Measurements from ENCODE around the gene CCNG2. TPM values are rescaled to one million over a fixed set of nuclear protein-coding genes. Genes with fewer than 3 reads are reported as not detected.
A peak's percentile ranks its signal among the peaks of the same experiment; 100 is the strongest.

The CCNG2 gene
- total and polyA plus RNA-seq, 2 of the 4 experiments (the other 2 are of a cell fraction): 11.3 to 14.9 TPM

DNA sequence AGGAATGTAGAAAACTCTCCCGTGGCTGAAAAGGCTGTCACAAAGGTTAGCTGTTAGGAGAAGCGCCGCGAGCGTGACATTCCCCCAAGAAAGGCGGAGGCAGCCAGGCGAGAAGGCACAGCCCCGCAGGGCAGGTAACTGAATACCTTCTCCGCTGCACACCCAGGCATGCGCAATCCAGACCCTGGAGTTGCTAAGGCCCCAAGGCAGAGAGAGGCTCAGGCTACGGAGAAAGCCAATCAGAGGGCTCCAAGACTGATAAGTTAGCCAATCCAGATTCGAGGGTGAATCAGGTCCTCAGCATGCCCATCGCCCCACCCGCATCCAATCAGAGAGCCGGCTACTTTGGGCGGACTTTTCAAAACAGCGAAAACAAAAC, 485 bp upstream of the CCNG2 start:
- Histone ChIP-seq H3K27ac (ENCODE audit: insufficient read depth, low read length) (peak overlapping the region; percentile 38), H3K4me2 (ENCODE audit: low read depth, low read length) (peak overlapping the region; percentile 83), H2BK5ac (ENCODE audit: low read depth, low read length, poor library complexity, severe bottlenecking) (peak overlapping the region; percentile 36), H2BK120ac (ENCODE audit: low read depth, low read length) (peak overlapping the region; percentile 17; the same call in 1 of the 2 replicates), H2AK5ac (ENCODE audit: low read depth, low read length) (no peak overlapping the region), H2AK9ac (replicated peaks; ENCODE audit: low read depth, low read length, poor library complexity) (peak overlapping the region; percentile 51), H2BK15ac (ENCODE audit: low read depth, low read length) (no peak overlapping the region; the same call in 2 of the 3 replicates), H3K27me3 (ENCODE audit: control insufficient read depth, insufficient read depth, low read length) (peaks cover 3% of the 10 kb centered on the region; the same call in 1 of the 2 replicates), H3K14ac (replicated peaks; ENCODE audit: low read depth, low read length) (0 out of 2 replicates have a peak overlapping the region, but pooled peaks have one; percentile 62), H4K5ac (ENCODE audit: low read depth, low read length) (0 out of 2 replicates have a peak overlapping the region, but pooled peaks have one; percentile 9), H3K23ac (ENCODE audit: low read depth, low read length) (no peak overlapping the region), H3K18ac (ENCODE audit: low read depth, low read length) (no peak overlapping the region), H3K36me3 (ENCODE audit: control insufficient read depth, insufficient read depth, low read length) (peaks cover 4% of the 10 kb centered on the region; the same call in 1 of the 2 replicates), H4K8ac (ENCODE audit: low read depth in 2 of 2, low read length in 2 of 2) (peak overlapping the region; percentile 12 to 68; a peak in 1 of 4 replicates), H4K91ac (ENCODE audit: insufficient read depth, low read depth, low read length) (peak overlapping the region; percentile 57; the same call in 1 of the 2 replicates), H4K20me1 (ENCODE audit: insufficient read depth, low read length) (peaks cover 7% of the 10 kb centered on the region), H3K9me1 (ENCODE audit: insufficient read depth, low read length) (no peaks in the 10 kb centered on the region), H2AFZ (replicated peaks; ENCODE audit: low read length, poor library complexity) (peak overlapping the region; percentile 99), H3K9ac (ENCODE audit: low read depth, low read length) (peak overlapping the region; percentile 47), H3K4ac (ENCODE audit: low read depth, low read length) (peak overlapping the region; percentile 56; the same call in 1 of the 2 replicates), H3K4me1 (ENCODE audit: control insufficient read depth, insufficient read depth, low read length) (0 out of 2 replicates have a peak, but pooled peaks cover 2% of the 10 kb centered on the region), H3K9me3 (ENCODE audit: control insufficient read depth, insufficient read depth, low read length) (no peaks in the 10 kb centered on the region), H3K79me1 (ENCODE audit: low read depth in 1 of 2, low read length in 2 of 2) (peaks cover 8 to 16% of the 10 kb centered on the region in 2 experiments; a peak in 3 of 4 replicates), H2BK20ac (ENCODE audit: low read depth, low read length) (no peak overlapping the region), H3K4me3 (ENCODE audit: insufficient read depth, low read depth, low read length) (peak overlapping the region; percentile 99), H3K56ac (ENCODE audit: extremely low read depth, insufficient read depth, low read length) (peak overlapping the region; percentile 26; the same call in 1 of the 2 replicates)
- no TSS peak for BruUV-seq (replicated peaks)
- ChIA-PET CTCF (interaction anchor here (0.6 kb wide), 1 partner anchor 758 kb away, joined by 3 read pairs; no protein-coding TSS in a partner anchor), POLR2A (ENCODE audit: unreplicated experiment) (interaction anchor here (0.7 kb wide), 1 partner anchor 744 kb away, joined by 9 read pairs; no protein-coding TSS in a partner anchor)
- in situ Hi-C loops (cut with MboI; ENCODE audit: low sequenced_read_pairs): loop anchor here (25.0 kb wide), 1 partner anchor 394 kb away; no protein-coding TSS in a partner anchor
- DNase-seq: peak; percentile 99
- dilution Hi-C loops (cut with HindIII; ENCODE audit: low sequenced_read_pairs, unreplicated experiment): no loop called here
- WGBS, 2 experiments (ENCODE audit: extremely low coverage in 2 of 2, insufficient read length in 1 of 2): no CpG with 5 or more reads among the region's 17 CpGs
- TF ChIP-seq RFX5 (IDR thresholded peaks at IDR 0.05; ENCODE audit: low read depth, low read length) (peak; percentile 95), CEBPB (IDR thresholded peaks at IDR 0.05; ENCODE audit: low read depth, low read length) (peak; percentile 6; the same call in 1 of the 2 replicates), FOS (IDR thresholded peaks at IDR 0.05; ENCODE audit: low read depth, low read length) (peak; percentile 53; the same call in 1 of the 2 replicates), MAZ (IDR thresholded peaks at IDR 0.05; ENCODE audit: borderline replicate concordance, low read depth, low read length) (no peak)
- ATAC-seq (ENCODE audit: low read depth): peak; percentile 86
- intact Hi-C loops (cut with micrococcal nuclease): loop anchor here (1.0 to 5.0 kb wide), 4 partner anchors 82 to 403 kb away; partner anchors contain the start of gene CCNI

All from IMR-90 (cell line).